Transverse colon (tissue), 4 donors: Measurements from ENCODE around the gene MAP4K3. TPM values are rescaled to one million over a fixed set of nuclear protein-coding genes. Genes with fewer than 3 reads are reported as not detected.

Experiments used
- DNase-seq: peaks from one replicate; pipeline ENCODE4 v3.0.0-alpha.2; 2019
- H3K27ac ChIP-seq, 4 donors: fragments of 200-600 bp; sonication (generic); 2 replicates each; pipeline ENCODE4 v1.5.1; 2016 to 2018; ENCODE audit warnings: inconsistent platforms in 4 of 4
- H3K27me3 ChIP-seq: fragments of 200-600 bp; sonication (generic); 2 replicates; pipeline ENCODE4 v1.5.1; 2017; ENCODE audit warnings: inconsistent platforms
- H3K36me3 ChIP-seq, 4 donors: fragments of 200-600 bp; sonication (generic); 2 replicates each; pipeline ENCODE4 v1.5.1; 2017 to 2019; ENCODE audit warnings: inconsistent platforms in 4 of 4
- H3K4me1 ChIP-seq, 4 donors: fragments of 200-600 bp; sonication (generic); 2 replicates each; pipeline ENCODE4 v1.5.1; 2017 to 2020; ENCODE audit warnings: inconsistent platforms in 4 of 4
- H3K4me3 ChIP-seq, 4 donors: fragments of 200-600 bp; sonication (generic); 1 replicate in 1 of 4; 2 replicates in 3 of 4; pipeline versions ENCODE4 v1.5.1 to v1.6.1; 2017 to 2019; ENCODE audit warnings: inconsistent platforms in 4 of 4
- H3K9me3 ChIP-seq, 2 donors: fragments of 200-600 bp; sonication (generic); 2 replicates each; pipeline ENCODE4 v1.5.1; 2017 to 2019; ENCODE audit warnings: inconsistent platforms in 2 of 2
- EP300 ChIP-seq: sonication (generic); formaldehyde crosslinking; IDR thresholded peaks from one replicate; pipeline ENCODE4 v1.6.1; 2017; ENCODE audit warnings: antibody characterized with exemption, low read depth
- POLR2A ChIP-seq: fragments of 450-650 bp; IDR thresholded peaks from one replicate; pipeline ENCODE4 v1.6.1; 2016; ENCODE audit warnings: antibody characterized with exemption, mild to moderate bottlenecking, moderate library complexity
- POLR2AphosphoS5 ChIP-seq, 3 donors: sonication (generic); formaldehyde crosslinking; IDR thresholded peaks; one replicate each; pipeline ENCODE4 v1.6.1; 2016; ENCODE audit warnings: antibody characterized with exemption in 3 of 3
- WGBS, 2 donors: methylation state at CpG; one replicate each; pipeline ENCODE4 v1.1.5; 2018; ENCODE audit warnings: low coverage in 1 of 2; 5-methylcytosine and 5-hydroxymethylcytosine counted together
- in situ Hi-C, 4 donors: fragments of 200-750 bp; cut with MboI; loops; one replicate each; pipeline versions ENCODE4 v1.15.0 to v1.15.1; 2017; ENCODE audit warnings: low sequenced_read_pairs in 3 of 4, low pct_ligation_motif_present in 1 of 4, low pct_unique_long_range_greater_than_20kb in 1 of 4
- intact Hi-C: fragments of 100-400 bp; cut with DNase I; formaldehyde crosslinking; loops from one replicate; pipeline ENCODE4 v1.15.1; 2023; ENCODE audit warnings: low total_unique reads
- total RNA-seq, 4 donors: library from RNA; depleted of rRNA; stranded (reverse); fragments of >200 nt; gene quantifications; one replicate each; pipeline ENCODE4 v1.1.0, GENCODE V29; 2016
- TF ChIP-seq, protein P1 (sequence below), 5 experiments: fragments of 200-600 bp in 3 of 5; fragments of 450-650 bp in 2 of 5; sonication (generic) in 3 of 5; IDR thresholded peaks; 1 replicate in 2 of 5; 2 replicates in 3 of 5; pipeline ENCODE4 v1.5.1; 2016 to 2017; ENCODE audit warnings: antibody characterized with exemption in 5 of 5, inconsistent platforms in 3 of 5, mild to moderate bottlenecking in 2 of 5, moderate library complexity in 1 of 5

MAP4K3 gene
- total RNA-seq, 4 donors from 2014 or later: 42.6 to 131 (median 91.8) TPM

DNA sequence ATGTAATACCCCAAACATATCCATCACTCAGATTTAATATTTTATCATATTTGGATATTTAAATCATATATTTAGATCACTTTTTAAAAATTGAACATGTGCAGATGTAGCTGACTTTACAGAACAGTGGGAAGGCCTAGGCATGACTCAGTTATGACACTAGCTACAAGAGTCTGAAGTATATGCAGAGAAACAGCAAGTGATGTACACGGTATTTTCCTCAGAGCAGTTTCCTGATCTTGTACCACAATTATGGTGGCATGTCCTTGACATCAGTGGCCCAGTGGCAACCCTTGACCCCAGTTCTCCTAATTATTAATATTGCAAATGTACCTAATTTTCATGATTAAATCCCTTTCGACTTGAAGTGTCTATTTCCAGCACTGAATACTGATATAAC lies 221.5 kb downstream of the MAP4K3 start:
- intact Hi-C loops: no loop called here
- 67 to 75% methylated on average over 2 of the region's 2 CpGs for WGBS, 2 donors
- in situ Hi-C loops: no loop called here

DNA sequence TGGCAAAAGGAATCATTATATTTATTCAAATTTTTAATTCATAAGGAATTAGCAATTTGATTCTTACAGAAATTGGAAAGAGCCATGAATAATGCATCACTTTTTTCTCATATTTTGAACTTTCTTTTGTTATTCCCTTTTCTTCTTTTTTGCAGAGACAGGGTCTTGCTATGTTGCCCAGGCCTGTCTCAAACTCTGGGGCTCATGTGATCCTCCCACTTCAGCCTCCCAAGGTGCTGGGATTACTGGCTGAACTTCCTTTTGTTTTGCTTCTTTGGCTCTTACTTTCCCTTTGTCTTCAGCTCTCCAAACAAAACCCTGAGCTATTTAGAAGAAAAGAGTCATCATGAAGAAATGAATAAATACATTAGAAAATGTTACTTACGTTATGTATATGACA lies 224.1 kb downstream of the MAP4K3 start:
- WGBS, 2 donors: 94 to 100% methylated on average over 1 of the region's 1 CpG
- Histone ChIP-seq H3K4me1 (no peaks in the 10 kb centered on the region), H3K9me3 (no peaks in the 10 kb centered on the region), H3K27me3 (no peaks in the 10 kb centered on the region), H3K4me3 (no peak overlapping the region), H3K36me3 (no peaks in the 10 kb centered on the region), H3K27ac (no peak overlapping the region)
- no peak for DNase-seq
- TF ChIP-seq POLR2A (no peak), EP300 (no peak), POLR2AphosphoS5 (IDR thresholded peaks at IDR 0.05) (no peak)
- TF ChIP-seq, protein P1, sequence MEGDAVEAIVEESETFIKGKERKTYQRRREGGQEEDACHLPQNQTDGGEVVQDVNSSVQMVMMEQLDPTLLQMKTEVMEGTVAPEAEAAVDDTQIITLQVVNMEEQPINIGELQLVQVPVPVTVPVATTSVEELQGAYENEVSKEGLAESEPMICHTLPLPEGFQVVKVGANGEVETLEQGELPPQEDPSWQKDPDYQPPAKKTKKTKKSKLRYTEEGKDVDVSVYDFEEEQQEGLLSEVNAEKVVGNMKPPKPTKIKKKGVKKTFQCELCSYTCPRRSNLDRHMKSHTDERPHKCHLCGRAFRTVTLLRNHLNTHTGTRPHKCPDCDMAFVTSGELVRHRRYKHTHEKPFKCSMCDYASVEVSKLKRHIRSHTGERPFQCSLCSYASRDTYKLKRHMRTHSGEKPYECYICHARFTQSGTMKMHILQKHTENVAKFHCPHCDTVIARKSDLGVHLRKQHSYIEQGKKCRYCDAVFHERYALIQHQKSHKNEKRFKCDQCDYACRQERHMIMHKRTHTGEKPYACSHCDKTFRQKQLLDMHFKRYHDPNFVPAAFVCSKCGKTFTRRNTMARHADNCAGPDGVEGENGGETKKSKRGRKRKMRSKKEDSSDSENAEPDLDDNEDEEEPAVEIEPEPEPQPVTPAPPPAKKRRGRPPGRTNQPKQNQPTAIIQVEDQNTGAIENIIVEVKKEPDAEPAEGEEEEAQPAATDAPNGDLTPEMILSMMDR (IDR thresholded peaks at IDR 0.05): no peak
- intact Hi-C loops: no loop called here
- in situ Hi-C loops: no loop called here

More for the DNA sequence above, 221.5 kb downstream of the MAP4K3 start:
- Histone ChIP-seq H3K4me3 (no peak overlapping the region), H3K36me3 (no peaks in the 10 kb centered on the region), H3K9me3 (no peaks in the 10 kb centered on the region), H3K27me3 (no peaks in the 10 kb centered on the region), H3K27ac (no peak overlapping the region), H3K4me1 (no peaks in the 10 kb centered on the region)
- no peak for DNase-seq
- TF ChIP-seq EP300 (no peak), POLR2A (no peak), POLR2AphosphoS5 (IDR thresholded peaks at IDR 0.05) (no peak)
- TF ChIP-seq, protein P1 (IDR thresholded peaks at IDR 0.05): no peak

GRCh38 chr2:39210846-39211245 lies 226.2 kb downstream of the MAP4K3 start:
- no peak for TF ChIP-seq POLR2A
- TF ChIP-seq, protein P1 (IDR thresholded peaks at IDR 0.05): no peak
- no peak for TF ChIP-seq POLR2AphosphoS5 (IDR thresholded peaks at IDR 0.05)
- no peak for TF ChIP-seq EP300
- Histone ChIP-seq H3K9me3 (no peaks in the 10 kb centered on the region), H3K4me3 (no peak overlapping the region), H3K36me3 (no peaks in the 10 kb centered on the region), H3K27me3 (no peaks in the 10 kb centered on the region), H3K4me1 (no peaks in the 10 kb centered on the region), H3K27ac (no peak overlapping the region)
- intact Hi-C loops: no loop called here
- 68 to 78% methylated on average over 1 of the region's 1 CpG for whole genome bisulfite sequencing, 2 donors
- in situ Hi-C loops: no loop called here
- DNase-seq: no peak

DNA sequence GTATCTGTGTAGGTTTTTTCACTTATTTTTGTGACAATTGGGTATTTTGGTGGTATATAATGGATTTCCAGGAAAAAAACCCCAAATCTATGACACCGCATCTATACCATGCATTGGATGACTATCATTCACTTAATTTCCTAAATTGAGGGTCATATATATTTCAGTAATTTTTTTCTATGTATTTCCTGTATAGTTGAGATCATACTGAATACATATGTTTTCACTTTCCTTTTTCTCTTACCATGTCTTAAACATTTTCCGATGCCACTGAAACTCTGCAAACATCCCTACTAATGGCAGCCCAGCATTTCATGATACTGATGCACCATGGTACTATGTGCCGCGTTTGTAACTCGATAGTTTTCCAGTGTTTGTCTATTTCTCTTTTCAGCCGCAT lies 233.7 kb downstream of the MAP4K3 start:
- Histone ChIP-seq H3K4me1 (no peaks in the 10 kb centered on the region), H3K27ac (no peak overlapping the region), H3K27me3 (no peaks in the 10 kb centered on the region), H3K9me3 (no peaks in the 10 kb centered on the region), H3K36me3 (no peaks in the 10 kb centered on the region), H3K4me3 (no peak overlapping the region)
- in situ Hi-C loops: no loop called here
- TF ChIP-seq POLR2A (no peak), EP300 (no peak), POLR2AphosphoS5 (IDR thresholded peaks at IDR 0.05) (no peak)
- TF ChIP-seq, protein P1 (IDR thresholded peaks at IDR 0.05): no peak
- intact Hi-C loops: no loop called here
- 92 to 95% methylated on average over 5 of the region's 6 CpGs for WGBS, 2 donors
- DNase-seq: no peak
